ENCODE results near the gene PTPN14. TPM values are rescaled to one million over a fixed set of nuclear protein-coding genes. Genes with fewer than 3 reads are reported as not detected.

PTPN14 gene
- total RNA-seq, 1 donor from 2014 or later, result 27.2 TPM

DNA sequence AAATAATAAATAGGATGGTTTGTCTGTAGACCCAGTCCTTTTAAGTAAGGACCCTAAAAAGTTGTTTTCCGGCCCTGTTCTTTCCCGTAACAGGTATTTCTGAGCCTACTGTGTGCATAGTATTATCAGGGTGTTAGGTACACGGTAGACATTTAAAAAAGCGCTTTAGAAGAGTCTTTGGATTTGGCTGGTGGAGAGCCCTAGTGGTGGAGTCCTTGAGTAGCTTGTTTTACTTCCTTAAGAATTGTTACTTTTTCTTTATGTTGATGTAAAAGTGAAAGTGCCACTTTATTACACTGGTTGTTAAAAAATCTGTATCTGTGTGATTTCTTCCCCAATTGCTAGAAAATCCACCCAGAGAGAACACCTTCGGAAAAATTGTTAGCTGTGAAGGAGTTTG, 233.7 kb downstream of the PTPN14 start:
- Histone ChIP-seq H3K36me3 (peaks cover 0 to 4% of the 10 kb centered on the region in 2 donors), H3K9me3 (no peaks in the 10 kb centered on the region), H3K27ac (no peak overlapping the region), H3K27me3 (no peaks in the 10 kb centered on the region), H3K4me1 (no peaks in the 10 kb centered on the region), H3K4me3 (no peak overlapping the region)
- intact Hi-C loops (cut with DNase I), result no loop called here
- TF ChIP-seq, protein P1, sequence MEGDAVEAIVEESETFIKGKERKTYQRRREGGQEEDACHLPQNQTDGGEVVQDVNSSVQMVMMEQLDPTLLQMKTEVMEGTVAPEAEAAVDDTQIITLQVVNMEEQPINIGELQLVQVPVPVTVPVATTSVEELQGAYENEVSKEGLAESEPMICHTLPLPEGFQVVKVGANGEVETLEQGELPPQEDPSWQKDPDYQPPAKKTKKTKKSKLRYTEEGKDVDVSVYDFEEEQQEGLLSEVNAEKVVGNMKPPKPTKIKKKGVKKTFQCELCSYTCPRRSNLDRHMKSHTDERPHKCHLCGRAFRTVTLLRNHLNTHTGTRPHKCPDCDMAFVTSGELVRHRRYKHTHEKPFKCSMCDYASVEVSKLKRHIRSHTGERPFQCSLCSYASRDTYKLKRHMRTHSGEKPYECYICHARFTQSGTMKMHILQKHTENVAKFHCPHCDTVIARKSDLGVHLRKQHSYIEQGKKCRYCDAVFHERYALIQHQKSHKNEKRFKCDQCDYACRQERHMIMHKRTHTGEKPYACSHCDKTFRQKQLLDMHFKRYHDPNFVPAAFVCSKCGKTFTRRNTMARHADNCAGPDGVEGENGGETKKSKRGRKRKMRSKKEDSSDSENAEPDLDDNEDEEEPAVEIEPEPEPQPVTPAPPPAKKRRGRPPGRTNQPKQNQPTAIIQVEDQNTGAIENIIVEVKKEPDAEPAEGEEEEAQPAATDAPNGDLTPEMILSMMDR (IDR thresholded peaks at IDR 0.05), result no peak
- no peak for DNase-seq (ENCODE audit: low spot score in 2 of 2)

DNA sequence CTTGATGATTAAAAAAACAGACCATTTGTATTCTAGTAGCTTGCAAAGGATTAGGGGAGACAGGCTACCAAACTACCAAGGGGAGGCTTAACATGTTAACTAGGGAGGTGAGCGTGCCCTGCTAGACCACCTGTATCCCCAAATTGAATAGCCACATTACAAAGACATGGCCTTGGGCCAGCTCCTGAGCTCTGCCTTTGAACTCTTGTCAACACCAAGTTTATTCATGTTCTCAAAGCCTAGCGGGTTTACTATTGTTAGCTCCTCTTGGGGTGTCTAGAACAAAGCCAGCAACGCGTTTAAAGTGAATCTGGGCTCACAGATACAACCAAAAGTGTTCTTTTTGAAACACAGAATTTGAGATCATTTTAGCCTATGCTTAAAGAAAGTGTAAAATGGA, 234.1 kb downstream of the PTPN14 start:
- H3K4me3 ChIP-seq, result no peak overlapping the region
- intact Hi-C loops (cut with DNase I), result no loop called here
- no peaks in the 10 kb centered on the region for H3K4me1 ChIP-seq
- TF ChIP-seq, protein P1 (IDR thresholded peaks at IDR 0.05), result no peak
- H3K27me3 ChIP-seq, result no peaks in the 10 kb centered on the region
- H3K9me3 ChIP-seq, result no peaks in the 10 kb centered on the region
- DNase-seq (ENCODE audit: low spot score in 2 of 2), result no peak
- peaks cover 0 to 4% of the 10 kb centered on the region in 2 donors for H3K36me3 ChIP-seq
- H3K27ac ChIP-seq, result no peak overlapping the region

DNA sequence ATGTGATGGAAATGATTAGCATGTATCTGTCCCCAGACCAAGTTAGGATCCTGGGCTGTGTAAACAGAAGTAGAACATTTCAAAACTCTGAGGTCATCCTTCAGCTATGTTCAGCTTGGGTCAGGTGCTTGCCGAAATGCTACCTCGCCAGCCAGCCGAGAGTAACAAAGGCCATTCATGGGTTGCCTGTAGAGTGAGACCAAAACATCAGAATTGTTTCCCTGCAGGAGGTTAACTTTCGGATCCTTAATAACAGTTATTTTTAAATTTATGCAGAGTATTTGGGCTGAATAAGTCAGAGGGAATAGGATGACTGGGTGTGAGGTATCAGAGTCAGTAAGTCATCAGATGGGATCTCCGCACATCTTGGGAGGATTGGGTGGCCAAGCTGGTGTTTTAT, 234.8 kb downstream of the PTPN14 start:
- no peak overlapping the region for H3K4me3 ChIP-seq
- TF ChIP-seq, protein P1 (IDR thresholded peaks at IDR 0.05), result no peak
- no peak for DNase-seq (ENCODE audit: low spot score in 2 of 2)
- H3K9me3 ChIP-seq, result no peaks in the 10 kb centered on the region
- H3K27me3 ChIP-seq, result no peaks in the 10 kb centered on the region
- intact Hi-C loops (cut with DNase I), result no loop called here
- H3K27ac ChIP-seq, result no peak overlapping the region
- H3K4me1 ChIP-seq, result no peaks in the 10 kb centered on the region
- peaks cover 0 to 4% of the 10 kb centered on the region in 2 donors for H3K36me3 ChIP-seq

DNA sequence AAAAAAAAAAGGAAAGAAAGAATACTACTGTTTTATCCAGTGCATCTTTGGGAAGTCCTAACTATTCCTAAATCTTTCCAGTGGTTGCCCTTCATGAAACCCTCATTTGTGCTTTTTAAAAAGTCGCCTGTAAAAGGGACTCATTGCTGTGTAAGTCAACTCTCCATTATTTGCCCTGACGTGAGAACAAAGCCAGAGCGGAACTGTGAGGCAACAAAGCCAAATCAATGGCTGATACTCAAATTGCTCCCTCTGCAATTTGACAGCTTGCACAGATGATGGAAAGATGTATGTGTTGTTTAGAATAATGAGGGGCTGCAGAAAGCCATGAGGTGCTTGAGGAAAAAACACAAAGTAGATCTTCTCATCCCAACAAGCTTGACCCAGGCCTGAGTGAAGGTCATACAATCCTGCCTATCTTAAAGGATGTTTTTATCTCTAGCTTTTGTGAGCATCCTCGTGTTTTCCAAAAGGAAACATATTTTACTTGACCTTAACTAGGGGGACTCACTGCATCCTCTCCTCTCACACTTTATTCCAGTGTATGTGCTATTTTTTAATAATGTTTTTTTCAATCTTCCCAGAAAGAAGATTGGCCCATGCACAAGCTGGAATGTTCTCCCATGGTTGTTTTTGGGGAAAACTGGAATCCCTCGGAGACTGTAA, 237.1 kb downstream of the PTPN14 start:
- H3K27ac ChIP-seq, result no peak overlapping the region
- H3K36me3 ChIP-seq, result peaks cover 0 to 4% of the 10 kb centered on the region in 2 donors
- intact Hi-C loops (cut with DNase I), result no loop called here
- TF ChIP-seq, protein P1 (IDR thresholded peaks at IDR 0.05), result no peak
- no peaks in the 10 kb centered on the region for H3K9me3 ChIP-seq
- no peak overlapping the region for H3K4me3 ChIP-seq
- no peaks in the 10 kb centered on the region for H3K27me3 ChIP-seq
- no peak for DNase-seq (ENCODE audit: low spot score in 2 of 2)
- H3K4me1 ChIP-seq, result no peaks in the 10 kb centered on the region

DNA sequence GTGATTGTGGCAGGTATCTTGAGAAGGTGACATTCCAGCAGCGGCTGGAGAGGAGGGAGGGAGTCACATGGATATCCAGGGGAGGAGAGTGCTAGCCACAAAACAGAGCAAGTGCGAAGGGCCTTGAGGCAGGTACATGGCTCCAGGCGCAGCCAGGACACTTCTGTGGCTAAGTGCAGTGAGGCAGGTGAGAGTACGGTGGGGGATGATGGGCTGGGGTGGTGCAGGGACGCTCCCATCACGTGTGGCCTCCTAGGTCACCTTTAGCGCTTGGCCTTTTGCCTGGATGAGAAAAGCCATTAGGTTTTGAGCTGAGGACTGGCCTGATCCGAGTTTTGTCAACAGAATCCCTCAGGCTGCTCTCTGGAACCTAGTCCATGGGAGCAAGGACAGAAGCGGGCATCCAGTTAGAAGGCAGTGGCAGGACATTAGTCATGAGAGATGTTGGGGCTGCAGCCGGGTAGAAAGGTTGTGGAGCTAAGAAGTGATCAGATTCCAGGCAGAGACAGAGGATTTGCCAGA, 238.8 kb downstream of the PTPN14 start:
- no peaks in the 10 kb centered on the region for H3K36me3 ChIP-seq
- no peaks in the 10 kb centered on the region for H3K9me3 ChIP-seq
- TF ChIP-seq, protein P1 (IDR thresholded peaks at IDR 0.05), result no peak
- intact Hi-C loops (cut with DNase I), result no loop called here
- H3K27ac ChIP-seq, result no peak overlapping the region
- no peak for DNase-seq (ENCODE audit: low spot score in 2 of 2)
- H3K27me3 ChIP-seq, result no peaks in the 10 kb centered on the region
- no peaks in the 10 kb centered on the region for H3K4me1 ChIP-seq
- no peak overlapping the region for H3K4me3 ChIP-seq
